ENCODE measurements around the gene TTLL1.
"Not testable (repeated sequence)": the region's sequence is repeated elsewhere in the genome, so short reads cannot be mapped to it uniquely, and the experiment has no call there.

TTLL1 gene

GRCh38 chr22:43066844-43067385 lies 22.3 kb downstream of the TTLL1 start:
- no peak for DNase-seq (ENCODE audit: low spot score)

- DNase-seq (ENCODE audit: low spot score) = no peak
These were observed 23.1 kb downstream of the TTLL1 start for GRCh38 chr22:43066134-43066533.

- peak; percentile 86 for DNase-seq (ENCODE audit: low spot score)
These were observed 29.0 kb downstream of the TTLL1 start for GRCh38 chr22:43060183-43060582.

- no peak for DNase-seq (ENCODE audit: low spot score)
These were observed 31.6 kb downstream of the TTLL1 start for GRCh38 chr22:43057641-43058040.

- DNase-seq (ENCODE audit: low spot score) = no peak
These were observed 36.0 kb downstream of the TTLL1 start for GRCh38 chr22:43053176-43053575.

- no peak for DNase-seq (ENCODE audit: low spot score)
These were observed 38.2 kb downstream of the TTLL1 start for GRCh38 chr22:43050995-43051394.

- DNase-seq (ENCODE audit: low spot score) = no peak
These were observed 41.6 kb downstream of the TTLL1 start for GRCh38 chr22:43047605-43048004.

- no peak for DNase-seq (ENCODE audit: low spot score)
These were observed 44.9 kb downstream of the TTLL1 start for GRCh38 chr22:43044290-43044712.

GRCh38 chr22:43042101-43042780 lies 47.0 kb downstream of the TTLL1 start:
- DNase-seq (ENCODE audit: low spot score) = no peak

- DNase-seq (ENCODE audit: low spot score) = no peak
These were observed 49.4 kb downstream of the TTLL1 start for GRCh38 chr22:43039800-43040199.

GRCh38 chr22:43038325-43038724 lies 50.9 kb downstream of the TTLL1 start:
- DNase-seq (ENCODE audit: low spot score) = no peak

- DNase-seq (ENCODE audit: low spot score) = no peak
These were observed 52.8 kb downstream of the TTLL1 start for GRCh38 chr22:43036282-43036829.

- no peak for DNase-seq (ENCODE audit: low spot score)
These were observed 53.9 kb downstream of the TTLL1 start for GRCh38 chr22:43035250-43035649.

GRCh38 chr22:43031617-43032016 lies 57.6 kb downstream of the TTLL1 start:
- no peak for DNase-seq (ENCODE audit: low spot score)

GRCh38 chr22:43018615-43019014 lies 70.6 kb downstream of the TTLL1 start:
- no peak for DNase-seq (ENCODE audit: low spot score)

- DNase-seq (ENCODE audit: low spot score) = no peak
These were observed 71.4 kb downstream of the TTLL1 start for GRCh38 chr22:43017525-43018460.

GRCh38 chr22:43016150-43016549 lies 73.0 kb downstream of the TTLL1 start:
- not testable (repeated sequence) for DNase-seq (ENCODE audit: low spot score)

GRCh38 chr22:43015677-43016042 lies 73.5 kb downstream of the TTLL1 start:
- no peak for DNase-seq (ENCODE audit: low spot score)

GRCh38 chr22:43014869-43015676 lies 74.1 kb downstream of the TTLL1 start, which contains the start of gene PACSIN2:
TSS of gene PACSIN2 (minus strand) at chr22:43015149. CDS start at chr22:42912080, 103,069 bp downstream.
- DNase-seq (ENCODE audit: low spot score) = peak; percentile 100

GRCh38 chr22:43014316-43014868 lies 74.8 kb downstream of the TTLL1 start:
- DNase-seq (ENCODE audit: low spot score) = peak; percentile 79
